ENCODE measurements around the gene GUK1.

Gene GUK1

DNA sequence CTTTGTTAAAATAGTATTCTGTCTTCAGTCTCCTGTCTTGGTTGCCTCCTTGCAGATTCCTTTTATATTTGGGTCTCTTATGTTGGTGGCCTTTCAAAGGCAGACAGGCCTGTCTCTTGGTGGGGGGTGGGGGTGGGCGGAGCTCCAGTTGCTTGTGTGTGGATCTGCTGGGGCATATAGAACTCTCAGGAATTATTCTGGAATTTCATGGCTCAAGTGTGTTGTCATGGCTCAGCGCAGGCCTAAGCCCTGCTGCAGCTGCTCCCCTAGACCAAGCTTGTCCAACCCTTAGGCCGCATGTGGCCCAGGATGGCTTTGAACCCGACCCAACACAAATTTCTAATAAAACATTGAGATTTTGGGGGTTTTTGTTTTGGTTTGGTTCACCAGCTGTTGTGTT, 44.9 kb upstream of the GUK1 start:
- Histone ChIP-seq H3K9ac (ENCODE audit: low read depth, low read length) (no peak overlapping the region), H3K79me2 (ENCODE audit: insufficient read depth, low read length) (peaks cover 96% of the 10 kb centered on the region), H3K4me2 (ENCODE audit: insufficient read depth, low read length) (no peak overlapping the region), H3K36me3 (ENCODE audit: insufficient read depth, low read length) (peaks cover 96% of the 10 kb centered on the region), H2AFZ (ENCODE audit: low read depth, low read length) (no peak overlapping the region), H3K4me1 (ENCODE audit: insufficient read depth, low read length) (peaks cover 3% of the 10 kb centered on the region; the same call in 1 of the 2 replicates), H3K27me3 (ENCODE audit: insufficient read depth, low read length, poor library complexity) (no peaks in the 10 kb centered on the region), H3K4me3 (ENCODE audit: low read depth in 1 of 2, low read length in 2 of 2) (no peak overlapping the region), H4K20me1 (ENCODE audit: insufficient read depth, low read length) (peaks cover 94% of the 10 kb centered on the region), H3K9me3 (ENCODE audit: insufficient read depth, low read length, severe bottlenecking) (peaks cover 30% of the 10 kb centered on the region), H3K27ac (ENCODE audit: low read length) (no peak overlapping the region)
- no peak for TF ChIP-seq EZH2 (IDR thresholded peaks at IDR 0.05; ENCODE audit: borderline replicate concordance, low read depth, low read length, severe bottlenecking)
- no peak for ATAC-seq (ENCODE audit: insufficient read depth, low read depth)
- no peak for DNase-seq

DNA sequence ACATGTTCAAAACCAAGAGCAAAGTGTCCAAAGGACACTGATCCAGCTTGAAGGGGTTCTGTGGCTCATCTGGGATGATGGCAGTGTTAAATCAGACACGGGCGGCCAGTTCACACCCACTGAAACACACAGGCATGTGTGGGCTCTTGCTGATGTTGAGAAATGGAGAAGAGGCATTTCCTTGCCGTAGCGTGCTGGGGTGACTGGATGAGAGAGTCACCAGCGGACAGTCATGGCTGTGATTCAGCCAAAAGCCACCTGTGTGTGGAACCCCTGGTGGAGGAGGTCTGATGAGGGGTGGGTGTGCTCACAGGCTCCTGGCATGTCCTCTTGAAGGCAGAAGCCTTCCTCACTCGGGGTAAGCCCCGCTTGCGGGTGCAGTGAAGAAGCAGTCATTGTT, 44.1 kb upstream of the GUK1 start:
- Histone ChIP-seq H3K27me3 (ENCODE audit: insufficient read depth, low read length, poor library complexity) (no peaks in the 10 kb centered on the region), H3K36me3 (ENCODE audit: insufficient read depth, low read length) (peaks cover 92% of the 10 kb centered on the region), H3K4me2 (ENCODE audit: insufficient read depth, low read length) (no peak overlapping the region), H3K4me1 (ENCODE audit: insufficient read depth, low read length) (peaks cover 4% of the 10 kb centered on the region), H3K79me2 (ENCODE audit: insufficient read depth, low read length) (peaks cover 93% of the 10 kb centered on the region), H2AFZ (ENCODE audit: low read depth, low read length) (no peak overlapping the region), H3K9me3 (ENCODE audit: insufficient read depth, low read length, severe bottlenecking) (peaks cover 30% of the 10 kb centered on the region), H4K20me1 (ENCODE audit: insufficient read depth, low read length) (peaks cover 91% of the 10 kb centered on the region), H3K27ac (ENCODE audit: low read length) (no peak overlapping the region), H3K4me3 (ENCODE audit: low read depth in 1 of 2, low read length in 2 of 2) (no peak overlapping the region), H3K9ac (ENCODE audit: low read depth, low read length) (no peak overlapping the region)
- peak; percentile 1 for DNase-seq
- TF ChIP-seq EZH2 (IDR thresholded peaks at IDR 0.05; ENCODE audit: borderline replicate concordance, low read depth, low read length, severe bottlenecking), result no peak
- TF ChIP-seq, protein P1, sequence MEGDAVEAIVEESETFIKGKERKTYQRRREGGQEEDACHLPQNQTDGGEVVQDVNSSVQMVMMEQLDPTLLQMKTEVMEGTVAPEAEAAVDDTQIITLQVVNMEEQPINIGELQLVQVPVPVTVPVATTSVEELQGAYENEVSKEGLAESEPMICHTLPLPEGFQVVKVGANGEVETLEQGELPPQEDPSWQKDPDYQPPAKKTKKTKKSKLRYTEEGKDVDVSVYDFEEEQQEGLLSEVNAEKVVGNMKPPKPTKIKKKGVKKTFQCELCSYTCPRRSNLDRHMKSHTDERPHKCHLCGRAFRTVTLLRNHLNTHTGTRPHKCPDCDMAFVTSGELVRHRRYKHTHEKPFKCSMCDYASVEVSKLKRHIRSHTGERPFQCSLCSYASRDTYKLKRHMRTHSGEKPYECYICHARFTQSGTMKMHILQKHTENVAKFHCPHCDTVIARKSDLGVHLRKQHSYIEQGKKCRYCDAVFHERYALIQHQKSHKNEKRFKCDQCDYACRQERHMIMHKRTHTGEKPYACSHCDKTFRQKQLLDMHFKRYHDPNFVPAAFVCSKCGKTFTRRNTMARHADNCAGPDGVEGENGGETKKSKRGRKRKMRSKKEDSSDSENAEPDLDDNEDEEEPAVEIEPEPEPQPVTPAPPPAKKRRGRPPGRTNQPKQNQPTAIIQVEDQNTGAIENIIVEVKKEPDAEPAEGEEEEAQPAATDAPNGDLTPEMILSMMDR (IDR thresholded peaks at IDR 0.05; ENCODE audit: borderline replicate concordance, extremely low read depth, low read length, poor library complexity, severe bottlenecking), result no peak
- no peak for ATAC-seq (ENCODE audit: insufficient read depth, low read depth)

GRCh38 chr1:228096416-228097332, 43.4 kb upstream of the GUK1 start:
- ATAC-seq (ENCODE audit: insufficient read depth, low read depth) (no peak), DNase-seq (peak; percentile 3)
- H2AFZ ChIP-seq (ENCODE audit: low read depth, low read length), result no peak overlapping the region
- H3K4me1 ChIP-seq (ENCODE audit: insufficient read depth, low read length), result peaks cover 12% of the 10 kb centered on the region
- H3K27me3 ChIP-seq (ENCODE audit: insufficient read depth, low read length, poor library complexity), result no peaks in the 10 kb centered on the region
- no peak overlapping the region for H3K9ac ChIP-seq (ENCODE audit: low read depth, low read length)
- no peak overlapping the region for H3K27ac ChIP-seq (ENCODE audit: low read length)
- no peak overlapping the region for H3K4me3 ChIP-seq (ENCODE audit: low read depth in 1 of 2, low read length in 2 of 2)
- H3K4me2 ChIP-seq (ENCODE audit: insufficient read depth, low read length), result no peak overlapping the region
- H4K20me1 ChIP-seq (ENCODE audit: insufficient read depth, low read length), result peaks cover 91% of the 10 kb centered on the region
- H3K79me2 ChIP-seq (ENCODE audit: insufficient read depth, low read length), result peaks cover 88% of the 10 kb centered on the region
- H3K9me3 ChIP-seq (ENCODE audit: insufficient read depth, low read length, severe bottlenecking), result peaks cover 27% of the 10 kb centered on the region
- TF ChIP-seq, protein P1 (IDR thresholded peaks at IDR 0.05; ENCODE audit: borderline replicate concordance, extremely low read depth, low read length, poor library complexity, severe bottlenecking), result no peak
- TF ChIP-seq EZH2 (IDR thresholded peaks at IDR 0.05; ENCODE audit: borderline replicate concordance, low read depth, low read length, severe bottlenecking), result no peak
- H3K36me3 ChIP-seq (ENCODE audit: insufficient read depth, low read length), result peaks cover 88% of the 10 kb centered on the region

- Histone ChIP-seq H4K20me1 (ENCODE audit: insufficient read depth, low read length) (peaks cover 91% of the 10 kb centered on the region), H2AFZ (ENCODE audit: low read depth, low read length) (no peak overlapping the region), H3K27ac (ENCODE audit: low read length) (no peak overlapping the region), H3K36me3 (ENCODE audit: insufficient read depth, low read length) (peaks cover 80% of the 10 kb centered on the region), H3K9ac (ENCODE audit: low read depth, low read length) (no peak overlapping the region), H3K27me3 (ENCODE audit: insufficient read depth, low read length, poor library complexity) (no peaks in the 10 kb centered on the region), H3K4me1 (ENCODE audit: insufficient read depth, low read length) (peaks cover 20% of the 10 kb centered on the region), H3K9me3 (ENCODE audit: insufficient read depth, low read length, severe bottlenecking) (peaks cover 22% of the 10 kb centered on the region), H3K4me2 (ENCODE audit: insufficient read depth, low read length) (no peak overlapping the region), H3K79me2 (ENCODE audit: insufficient read depth, low read length) (peaks cover 88% of the 10 kb centered on the region), H3K4me3 (ENCODE audit: low read depth in 1 of 2, low read length in 2 of 2) (no peak overlapping the region)
- TF ChIP-seq, protein P1 (IDR thresholded peaks at IDR 0.05; ENCODE audit: borderline replicate concordance, extremely low read depth, low read length, poor library complexity, severe bottlenecking), result no peak
- no peak for TF ChIP-seq EZH2 (IDR thresholded peaks at IDR 0.05; ENCODE audit: borderline replicate concordance, low read depth, low read length, severe bottlenecking)
- no peak for ATAC-seq (ENCODE audit: insufficient read depth, low read depth)
- peak; percentile 4 for DNase-seq
These were observed 42.6 kb upstream of the GUK1 start for GRCh38 chr1:228097333-228098081.
